DMS153 (cell line): ENCODE data around the gene PTPRT.
A peak's percentile ranks its signal among the peaks of the same experiment; 100 is the strongest.

Experiments
- DNase-seq: peaks from one replicate; lab custom pipeline; 2025; lab: John Stamatoyannopoulos, UW

The PTPRT gene

DNA sequence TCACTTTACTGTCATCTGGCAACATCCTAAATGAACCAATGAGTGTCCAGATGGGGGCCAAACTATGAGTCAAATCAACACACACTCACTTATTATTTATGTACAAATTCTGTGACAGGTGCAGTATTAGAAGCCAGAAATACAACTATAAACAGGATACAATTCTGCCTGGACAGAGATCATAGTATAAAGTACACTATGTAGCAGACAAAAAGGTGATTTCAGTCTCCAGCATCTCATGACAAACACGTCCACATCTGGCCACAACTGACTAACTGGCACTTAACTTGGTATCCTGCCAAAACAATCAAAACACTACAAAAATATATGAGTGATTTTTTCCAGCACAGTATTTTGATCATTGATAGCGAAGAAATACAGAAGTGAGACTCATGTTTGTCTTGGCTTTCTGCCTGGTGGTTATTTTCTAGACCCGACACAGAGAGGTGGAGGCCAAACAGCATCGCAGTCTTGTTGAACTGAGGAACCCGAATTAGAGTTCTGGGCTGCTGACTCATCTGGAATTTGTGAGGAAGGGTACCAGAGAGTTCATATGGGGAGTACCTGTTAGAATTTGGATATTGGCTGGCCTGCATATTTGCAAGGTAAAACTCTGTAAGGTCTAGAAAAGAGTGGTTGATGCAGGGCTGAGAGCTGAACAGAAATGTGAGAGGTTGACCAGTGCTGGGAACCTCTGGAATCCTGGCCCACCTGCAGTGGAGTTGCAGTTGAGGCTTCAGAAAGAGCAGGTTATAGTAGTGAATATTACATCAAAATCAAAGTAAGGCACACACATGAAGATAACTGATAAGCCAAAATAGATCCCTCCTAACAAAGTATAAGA is 475.2 kb downstream of the PTPRT start:
- peak; percentile 24 for DNase-seq

DNA sequence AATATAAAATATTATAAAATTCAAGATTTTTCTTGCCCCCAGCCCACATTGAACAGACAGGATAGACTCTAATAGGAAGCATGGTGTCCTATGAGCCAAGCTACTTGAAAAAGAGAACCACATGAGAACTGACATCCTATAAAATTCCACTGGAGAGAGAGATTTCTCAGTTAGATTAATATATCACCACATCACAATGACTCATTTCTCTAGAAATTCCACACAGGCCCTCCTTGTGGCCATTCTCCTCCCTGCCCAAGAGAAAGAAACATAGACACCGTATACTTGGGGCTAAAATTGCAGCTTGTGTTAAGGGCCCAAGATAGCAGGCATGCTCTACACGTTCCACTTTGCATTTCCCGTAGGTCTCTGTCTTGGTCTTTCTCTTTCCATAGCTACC is 481.4 kb downstream of the PTPRT start:
- DNase-seq: no peak

DNA sequence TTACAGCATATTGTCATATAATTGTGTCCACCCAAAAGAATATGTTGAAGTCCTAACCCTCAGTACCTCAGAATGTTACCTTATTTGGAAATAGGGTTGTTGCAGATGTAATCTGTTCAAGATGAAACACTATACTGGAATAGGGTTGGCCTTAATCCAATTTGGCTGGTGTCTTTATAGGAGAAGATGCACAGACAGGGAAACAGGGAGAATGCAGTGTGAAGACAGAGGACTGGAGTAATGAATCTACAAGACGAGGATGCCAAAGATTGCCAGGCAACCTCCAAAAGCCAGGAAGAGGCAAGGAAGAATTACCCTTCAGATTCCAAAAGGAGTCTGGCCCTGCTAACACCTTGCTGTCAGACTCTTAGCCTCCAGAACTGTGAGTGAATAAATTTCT is 482.9 kb downstream of the PTPRT start:
- DNase-seq: no peak

DNA sequence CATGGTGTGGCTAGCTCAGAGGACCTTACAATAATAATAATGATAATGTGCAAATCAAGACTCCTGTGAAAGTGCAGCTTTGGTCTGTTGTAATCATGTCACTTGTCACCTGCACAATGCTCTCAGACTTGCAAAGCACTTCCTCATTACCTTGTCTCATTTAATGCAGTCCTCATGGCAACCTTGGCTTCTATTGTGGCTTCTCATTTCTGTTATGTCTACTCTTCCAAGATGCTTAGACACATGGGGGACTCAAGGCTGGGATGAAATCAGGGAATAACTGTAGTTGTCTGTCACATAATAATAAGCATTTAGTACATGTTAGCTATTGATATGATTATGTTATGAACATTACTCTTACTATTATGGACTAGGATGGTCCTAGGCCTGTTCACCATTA is 484.2 kb downstream of the PTPRT start:
- DNase-seq: no peak

DNA sequence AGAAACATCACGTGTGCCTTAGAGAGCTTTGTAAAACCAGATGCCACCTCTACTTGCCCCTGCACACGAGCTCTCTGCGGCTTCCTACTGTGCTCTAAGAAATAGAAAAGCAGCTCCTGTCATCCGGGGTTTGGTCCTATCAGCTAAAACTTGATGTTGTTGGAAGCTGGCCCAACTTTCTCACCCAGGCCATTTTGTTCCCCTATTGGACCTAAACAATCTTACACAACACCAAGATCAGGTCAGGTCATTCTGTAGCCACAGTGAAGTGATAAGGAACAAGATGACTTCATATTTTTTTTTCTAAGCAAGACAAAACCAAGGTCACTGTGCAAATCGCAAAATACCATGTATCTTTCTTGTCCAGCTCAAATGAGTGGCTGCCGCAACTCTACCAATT is 486.0 kb downstream of the PTPRT start:
- no peak for DNase-seq

DNA sequence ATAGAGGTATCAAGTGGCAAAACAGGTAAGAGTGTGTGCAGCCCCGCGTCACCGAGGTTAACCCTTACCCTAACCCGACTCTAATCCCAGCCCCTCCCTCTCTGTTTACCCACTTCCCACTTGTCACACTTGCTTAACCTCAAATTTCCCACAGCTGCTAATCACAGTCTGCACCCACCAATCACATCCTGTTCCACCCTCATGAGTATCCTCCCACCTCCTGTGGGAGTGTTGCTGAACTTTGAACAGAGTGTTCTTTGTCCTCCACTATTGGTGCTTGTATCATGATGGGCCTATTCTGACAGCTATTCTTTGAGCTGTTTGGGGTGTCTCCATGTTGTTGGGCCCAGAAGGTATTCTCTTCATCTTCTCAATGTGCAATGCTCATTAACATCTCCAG is 487.8 kb downstream of the PTPRT start:
- no peak for DNase-seq

DNA sequence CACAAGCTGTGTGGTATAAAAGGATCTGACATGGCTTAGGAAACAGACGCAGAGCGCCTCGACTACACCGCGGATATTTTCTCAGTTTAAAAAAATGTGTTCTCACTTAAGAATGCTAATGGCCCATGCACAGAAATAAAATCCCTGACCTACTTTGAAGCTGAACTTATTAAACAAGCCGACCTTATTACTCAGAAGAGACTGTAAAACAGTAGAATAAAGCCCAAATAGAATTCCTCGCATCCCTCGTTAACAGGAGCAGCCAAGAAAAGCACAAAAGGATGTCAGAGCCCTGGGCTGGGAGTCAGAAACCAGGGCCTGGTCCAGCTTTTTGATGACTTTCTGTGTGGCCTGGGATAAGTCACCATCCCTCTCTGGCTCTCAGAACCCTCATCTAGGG is 489.3 kb downstream of the PTPRT start:
- no peak for DNase-seq

DNA sequence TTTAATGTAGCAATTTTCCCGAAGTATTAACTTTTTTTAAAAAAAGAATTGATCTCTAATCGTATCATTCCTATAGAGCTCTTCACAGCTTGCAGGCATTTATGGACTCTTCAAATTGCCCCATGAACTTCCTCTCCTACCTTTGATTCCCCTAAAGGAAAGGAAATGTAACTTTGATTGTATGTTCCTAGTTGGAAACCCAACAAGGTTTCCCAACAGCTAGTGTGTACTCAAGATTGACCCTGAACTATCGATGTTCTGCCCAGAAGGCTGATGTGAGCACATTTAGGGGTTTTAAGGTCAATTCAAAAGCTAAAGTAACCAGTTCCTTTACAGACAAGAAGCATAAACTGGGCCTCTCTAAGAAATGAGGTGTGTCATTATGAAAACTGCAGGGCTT is 491.7 kb downstream of the PTPRT start:
- no peak for DNase-seq

DNA sequence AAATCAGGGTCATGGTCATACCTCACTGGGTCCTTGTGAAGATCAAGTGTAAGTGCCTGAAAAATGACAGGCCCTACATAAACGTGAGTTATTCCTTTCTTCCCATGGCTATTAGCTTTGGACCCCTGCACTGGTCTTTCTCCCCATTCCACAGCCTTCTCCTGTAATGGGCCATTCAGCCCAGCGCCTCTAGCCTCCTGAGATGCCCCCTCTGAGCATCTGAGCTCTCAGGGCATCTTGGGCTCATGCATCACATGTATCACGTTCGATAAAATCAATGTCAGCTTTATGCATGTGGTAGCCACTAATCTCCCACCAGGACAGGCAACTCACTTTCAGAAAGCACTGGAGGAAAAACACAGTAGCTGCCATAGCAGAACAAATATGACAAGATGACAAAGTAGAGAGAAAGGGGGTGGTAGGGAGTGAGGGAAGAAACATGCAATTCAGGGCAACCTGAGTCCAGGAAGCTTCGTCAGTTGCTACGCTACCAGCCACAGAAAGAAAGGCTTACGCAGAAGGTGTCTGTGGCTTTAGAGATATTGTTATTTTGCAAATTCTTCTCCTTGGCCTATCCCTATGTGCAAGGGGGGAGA is 498.8 kb downstream of the PTPRT start:
- no peak for DNase-seq

DNA sequence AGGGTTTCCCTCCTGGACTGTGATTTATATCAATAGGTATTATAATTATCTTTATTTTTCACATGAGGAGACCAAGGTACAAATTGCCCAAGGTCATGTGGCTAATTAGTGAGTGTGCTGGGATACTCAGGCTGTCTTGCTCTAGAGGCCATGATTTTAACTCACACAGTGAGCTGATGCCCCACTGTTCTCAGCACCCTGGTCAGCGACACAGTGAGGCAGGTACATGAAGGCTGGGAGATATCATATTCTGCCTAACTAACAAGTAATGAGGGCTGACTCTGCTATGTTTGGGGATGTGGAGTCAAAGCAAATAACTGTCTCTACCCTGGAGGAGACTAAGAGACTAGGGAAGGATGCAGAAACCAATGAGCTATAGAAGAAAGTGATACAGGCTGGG is 501.1 kb downstream of the PTPRT start:
- no peak for DNase-seq

DNA sequence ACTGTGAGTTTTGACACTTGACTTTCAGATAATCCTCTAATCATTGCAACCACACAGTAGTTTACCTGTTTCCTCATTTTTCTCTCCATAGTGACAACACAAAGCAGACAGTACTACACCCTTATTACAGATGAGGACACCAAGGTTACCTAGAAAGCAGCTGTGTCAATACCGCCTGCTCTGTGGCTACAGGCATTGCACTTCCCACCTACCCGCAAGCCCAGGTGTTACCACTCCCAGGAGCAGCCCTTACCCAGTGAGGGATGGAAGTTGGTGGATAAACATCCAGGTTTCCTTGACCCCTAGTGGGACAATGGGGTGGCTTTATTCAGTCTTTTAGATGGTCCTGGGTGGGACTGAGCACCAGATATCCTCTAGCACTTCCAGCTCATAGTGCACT is 503.6 kb downstream of the PTPRT start:
- no peak for DNase-seq

DNA sequence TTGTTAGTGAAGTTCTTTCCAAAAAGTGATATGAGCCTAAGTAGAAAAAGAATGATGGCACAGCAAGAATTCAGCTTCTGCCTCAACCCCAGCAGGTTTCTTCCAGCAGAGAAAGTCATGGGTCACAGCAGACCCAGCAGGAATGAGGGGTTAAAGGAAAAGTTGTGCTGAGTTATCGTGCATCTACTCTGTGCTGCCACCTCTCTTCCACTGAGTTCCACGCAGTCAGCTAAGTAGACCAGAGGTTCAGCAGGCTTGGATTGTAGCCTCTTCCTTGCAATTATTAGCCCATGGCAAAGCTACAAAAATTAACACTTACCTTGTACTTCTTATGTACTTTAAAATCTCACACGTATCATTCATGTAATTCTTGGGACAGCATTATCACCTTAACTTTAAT is 510.8 kb downstream of the PTPRT start:
- DNase-seq: no peak

DNA sequence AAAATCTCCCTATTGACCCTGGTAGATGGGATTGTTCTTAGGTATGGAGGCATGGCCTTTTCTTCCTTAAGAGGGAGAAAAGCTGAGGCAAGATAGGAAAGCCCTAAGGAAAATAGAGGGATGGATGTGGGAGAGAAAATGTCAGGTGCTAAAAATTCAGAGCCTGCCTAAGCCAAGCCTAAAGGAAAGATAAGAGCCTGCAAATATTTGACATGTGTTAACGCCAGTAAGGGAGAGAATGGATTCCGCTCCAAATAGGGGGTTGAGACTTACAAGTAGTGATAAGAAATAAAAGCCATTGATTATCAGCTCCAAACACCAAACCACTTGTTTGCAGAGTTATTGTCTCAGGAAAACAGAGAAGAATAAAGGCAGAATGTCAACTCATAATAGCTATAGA is 533.6 kb downstream of the PTPRT start:
- DNase-seq: no peak

DNA sequence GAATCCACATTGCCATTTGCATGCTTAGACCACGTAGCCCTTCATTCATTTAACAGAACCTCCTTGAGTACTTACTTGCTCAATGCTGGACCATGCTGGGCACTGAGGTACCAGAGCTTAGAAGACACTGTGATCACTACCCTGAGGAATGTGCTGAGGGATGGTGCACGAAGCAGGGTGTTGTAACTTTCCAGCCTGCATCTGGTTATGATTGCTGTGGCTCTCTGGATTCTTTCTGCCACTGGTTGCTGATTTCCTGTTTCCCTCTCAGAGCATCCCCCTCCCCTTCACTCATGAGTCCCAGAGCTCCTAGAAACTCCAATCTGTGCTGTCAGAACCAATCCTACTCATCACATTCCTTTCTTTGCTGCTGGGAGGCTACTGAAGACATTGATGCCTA is 537.4 kb downstream of the PTPRT start:
- no peak for DNase-seq

DNA sequence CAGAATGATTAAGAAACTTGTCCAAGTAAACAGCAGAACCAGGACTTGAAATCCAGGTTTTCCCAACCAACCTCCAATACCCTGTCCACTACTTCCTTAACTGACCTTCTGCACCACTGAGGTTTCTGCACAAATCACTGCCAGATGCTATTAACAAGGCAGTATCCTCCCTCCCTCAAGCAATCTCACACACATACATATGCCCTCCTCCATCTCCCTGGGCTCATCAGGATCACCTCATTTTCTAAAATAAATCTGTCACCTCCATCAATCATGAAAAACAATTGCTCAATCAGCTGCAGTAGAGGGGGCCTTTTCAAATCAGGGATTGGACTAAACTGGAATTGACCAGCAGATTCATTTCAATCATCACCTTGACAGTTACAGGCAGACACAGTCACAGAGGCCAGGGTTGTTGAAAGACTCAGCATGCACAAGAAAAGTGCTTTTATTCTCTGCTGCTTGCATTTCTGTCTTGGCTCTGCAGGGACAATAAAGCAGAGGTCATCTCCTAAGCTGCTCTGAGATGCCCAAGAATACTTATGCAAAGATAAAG is 539.4 kb downstream of the PTPRT start:
- DNase-seq: no peak

DNA sequence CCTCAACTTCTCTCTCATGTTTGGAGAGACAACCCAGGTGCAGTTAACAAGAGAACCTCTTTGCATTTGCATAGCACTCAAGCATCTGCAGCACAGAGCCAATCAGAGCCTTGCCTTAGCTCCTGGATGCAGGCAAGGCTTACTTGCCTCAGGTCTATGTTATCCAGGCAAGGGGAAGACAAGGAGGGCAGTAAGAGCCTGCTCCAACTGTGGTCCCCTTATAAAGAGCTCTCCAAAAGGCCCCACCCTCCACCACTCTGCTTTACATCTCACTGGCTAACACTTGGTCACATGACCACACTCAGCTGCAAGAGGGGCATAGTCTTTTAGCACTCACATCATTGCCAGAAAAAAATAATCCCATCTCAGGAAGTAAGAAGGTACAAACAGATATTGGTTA is 540.0 kb downstream of the PTPRT start:
- DNase-seq: no peak

DNA sequence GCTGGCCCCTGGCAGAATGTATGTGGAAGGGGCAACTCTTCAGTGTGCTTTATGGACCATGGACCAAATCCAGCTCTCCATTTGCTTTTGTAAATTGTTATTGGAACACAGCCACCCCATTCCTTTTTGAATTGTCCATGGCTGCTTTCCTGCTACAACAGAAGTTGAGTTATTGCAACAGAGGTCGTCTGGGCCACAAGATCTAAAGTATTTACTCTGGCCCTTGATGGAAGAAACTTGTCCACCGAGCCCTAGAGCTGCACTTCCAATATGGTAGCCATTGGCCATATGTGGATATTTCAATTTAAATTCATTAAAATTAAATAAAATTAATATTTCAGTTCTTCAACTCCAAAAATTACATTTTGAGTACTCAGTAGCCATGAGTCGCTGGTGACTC is 543.5 kb downstream of the PTPRT start:
- no peak for DNase-seq

DNA sequence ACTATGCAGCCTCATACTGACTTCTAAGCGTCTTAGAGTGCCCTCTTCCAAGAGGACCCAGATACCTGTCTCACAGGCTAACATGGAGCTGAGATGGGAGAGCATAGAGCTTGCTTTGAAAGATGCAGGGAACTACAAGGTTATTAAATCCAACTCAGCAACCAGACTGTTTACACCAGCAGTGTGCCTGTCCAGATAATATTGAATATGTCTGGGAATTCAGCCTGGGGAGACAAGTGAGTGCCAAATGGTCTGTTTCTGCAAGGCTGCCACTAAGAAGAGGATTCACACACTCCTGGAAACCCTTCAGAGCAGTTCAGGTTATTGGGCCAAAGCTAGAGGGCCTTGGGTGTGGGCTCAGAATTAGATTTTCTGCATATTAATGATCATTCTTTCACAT is 547.8 kb downstream of the PTPRT start:
- no peak for DNase-seq

DNA sequence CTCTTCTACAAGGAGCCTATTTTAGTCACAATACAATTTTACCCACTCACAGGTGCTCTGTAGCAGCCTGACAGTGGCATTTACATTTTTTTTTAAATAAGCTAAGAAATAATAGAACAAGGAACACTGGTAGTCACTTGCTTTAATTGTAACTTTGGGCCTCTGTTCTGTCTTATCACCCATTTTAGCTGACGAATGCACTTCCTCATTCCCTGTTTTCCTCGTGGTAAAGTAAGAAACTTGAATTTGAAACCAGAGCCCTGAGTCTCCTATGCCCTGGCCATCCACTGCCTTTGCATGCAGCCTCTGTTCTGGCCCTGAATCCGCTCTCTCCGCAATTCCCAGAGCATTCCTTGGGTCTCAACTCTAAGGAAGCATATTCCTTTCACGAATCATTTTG is 550.6 kb downstream of the PTPRT start:
- DNase-seq: no peak

DNA sequence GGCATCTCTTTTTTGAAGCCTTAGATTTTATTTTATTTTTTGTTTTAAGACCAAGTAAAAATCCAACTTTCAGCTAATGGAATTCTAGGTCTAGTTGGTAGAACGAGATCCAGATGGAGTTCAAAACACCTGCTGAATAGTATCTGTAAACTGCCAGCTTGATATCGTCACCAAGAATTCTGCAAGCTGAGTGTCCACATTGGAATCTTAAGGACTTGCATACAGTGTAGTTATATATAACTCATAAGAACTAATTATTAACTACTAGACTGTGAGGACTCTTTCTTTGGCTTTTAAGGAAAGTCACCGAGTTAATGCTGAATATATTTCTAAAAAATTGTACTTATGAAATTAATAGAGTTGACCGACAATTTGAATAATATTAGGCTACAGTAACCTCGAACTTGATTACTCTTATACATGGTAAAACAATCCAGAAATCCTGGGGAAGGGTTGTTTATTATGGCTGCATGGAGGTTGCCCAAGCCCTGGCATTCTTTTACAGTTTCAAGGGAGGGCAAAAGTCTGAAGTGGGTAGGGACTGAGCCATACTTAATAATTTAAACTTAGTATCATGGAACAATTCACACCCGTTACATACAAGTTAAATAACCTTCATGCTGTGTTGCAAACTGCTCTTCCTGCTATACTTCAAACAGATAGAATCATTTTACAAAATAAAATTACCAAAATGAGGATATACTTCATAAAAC is 553.9 kb downstream of the PTPRT start:
- no peak for DNase-seq

DNA sequence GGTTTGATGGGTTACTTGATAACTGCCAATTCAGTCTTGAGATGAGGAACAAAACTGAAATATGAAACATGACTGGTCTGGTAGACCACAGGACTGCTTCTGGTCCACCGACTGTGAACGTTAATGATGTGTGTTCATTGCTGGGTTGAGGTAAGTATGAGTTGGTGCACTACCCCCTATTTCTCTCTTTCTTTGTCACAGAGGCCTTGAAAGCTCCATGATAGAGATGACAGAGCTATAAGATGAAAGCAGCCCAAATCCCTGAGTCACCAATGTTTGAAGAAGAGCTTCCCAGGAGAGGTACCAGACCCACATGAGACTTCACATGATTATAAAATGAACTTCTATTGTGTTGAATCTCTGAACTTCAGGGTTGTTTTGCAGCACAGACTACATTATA is 555.5 kb downstream of the PTPRT start:
- no peak for DNase-seq

DNA sequence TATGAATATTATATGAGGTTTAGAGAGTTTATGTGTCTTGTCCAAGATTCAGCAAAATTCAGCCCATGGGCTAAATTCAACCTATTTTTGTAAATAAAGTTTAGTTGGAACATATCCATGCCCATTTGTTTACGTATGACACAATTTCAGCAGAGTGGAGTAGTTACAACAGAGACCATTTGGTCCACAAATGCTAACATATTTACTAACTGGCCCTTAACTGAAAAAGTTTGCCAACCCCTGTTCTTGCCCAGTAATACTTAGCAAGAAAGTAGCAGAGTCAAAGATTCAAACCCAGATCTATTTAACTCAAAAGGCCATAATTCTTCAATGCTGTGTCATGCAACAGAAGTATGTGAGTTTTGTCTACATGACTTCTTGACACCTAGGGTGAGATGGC is 561.0 kb downstream of the PTPRT start:
- DNase-seq: no peak

DNA sequence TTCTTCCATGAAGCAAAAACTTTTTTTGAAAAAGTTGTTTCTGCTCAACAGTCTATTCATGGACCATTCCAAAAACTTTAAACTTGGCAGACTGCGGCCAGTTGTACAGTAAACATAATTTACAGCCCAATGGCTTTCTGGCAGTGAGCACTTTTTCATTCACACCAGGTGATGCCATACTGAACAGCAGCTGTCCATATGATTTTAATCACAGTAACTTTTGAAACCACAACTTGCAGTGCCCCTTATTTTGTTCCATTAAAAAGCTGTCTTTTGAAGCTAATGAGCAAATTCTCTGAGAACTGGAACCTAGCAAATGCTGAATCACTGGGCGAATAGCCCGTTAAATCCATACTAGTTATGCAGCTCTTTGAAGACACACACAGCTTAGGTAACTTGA is 576.6 kb downstream of the PTPRT start:
- no peak for DNase-seq
